GM10248 (cell line): Measurements from ENCODE around the gene PDK2.

Source experiments
- CTCF ChIA-PET: fragments of 300-600 bp; sonication (Branson Sonifier 250); formaldehyde crosslinking; extraction: SDS; loops from one replicate; lab custom pipeline; 2021; ENCODE audit warnings: antibody characterized with exemption; lab: Yijun Ruan, JAX
- POLR2A ChIA-PET: fragments of 350-650 bp; sonication (Branson Sonifier 250); formaldehyde crosslinking; extraction: SDS; loops from one replicate; lab custom pipeline; 2020; ENCODE audit warnings: antibody characterized with exemption; lab: Yijun Ruan, JAX
- DNase-seq: peaks from one replicate; pipeline ENCODE4 v3.0.0; 2012; ENCODE audit errors: extremely low spot score
- TF ChIP-seq, protein P1 (sequence below): IDR thresholded peaks from 2 replicates; pipeline ENCODE4 v1.5.1; 2012; ENCODE audit warnings: mild to moderate bottlenecking, low read depth; ENCODE audit errors: extremely low read depth, missing control alignments, control extremely low read depth

PDK2 gene

DNA sequence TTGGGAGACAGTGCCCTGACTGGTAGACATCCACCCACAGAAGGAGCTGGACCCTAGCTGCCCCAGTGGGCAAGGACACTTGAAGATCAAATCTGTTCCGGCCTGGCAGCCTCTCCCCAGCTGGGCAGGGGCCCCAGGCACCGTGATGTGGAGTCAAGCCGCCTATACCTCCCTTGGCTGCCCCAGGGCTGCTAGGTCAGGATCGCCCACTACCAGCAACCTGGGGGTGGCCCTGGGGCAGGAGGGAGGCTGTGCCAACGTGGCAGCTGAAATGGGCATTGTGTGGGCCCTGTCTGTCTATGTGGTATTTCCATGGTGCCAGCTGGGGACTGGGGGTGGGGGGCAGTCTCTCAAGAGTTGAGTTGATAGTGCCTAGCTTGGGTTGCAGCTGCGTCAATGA lies 941 bp downstream of the PDK2 start:
- CTCF ChIA-PET: interaction anchor here (1.3 to 15.6 kb wide), 4 partner anchors 8 to 67 kb away, joined by 3 to 246 read pairs (median 40); no protein-coding TSS in a partner anchor

GRCh38 chr17:50096758-50097157 lies 1.6 kb downstream of the PDK2 start:
- POLR2A ChIA-PET: interaction anchor here (0.6 kb wide), 1 partner anchor 865 kb away, joined by 7 read pairs; no protein-coding TSS in a partner anchor
- CTCF ChIA-PET: interaction anchor here (1.3 to 15.6 kb wide), 4 partner anchors 9 to 101 kb away, joined by 3 to 246 read pairs (median 4); no protein-coding TSS in a partner anchor
- no peak for DNase-seq
- TF ChIP-seq, protein P1, sequence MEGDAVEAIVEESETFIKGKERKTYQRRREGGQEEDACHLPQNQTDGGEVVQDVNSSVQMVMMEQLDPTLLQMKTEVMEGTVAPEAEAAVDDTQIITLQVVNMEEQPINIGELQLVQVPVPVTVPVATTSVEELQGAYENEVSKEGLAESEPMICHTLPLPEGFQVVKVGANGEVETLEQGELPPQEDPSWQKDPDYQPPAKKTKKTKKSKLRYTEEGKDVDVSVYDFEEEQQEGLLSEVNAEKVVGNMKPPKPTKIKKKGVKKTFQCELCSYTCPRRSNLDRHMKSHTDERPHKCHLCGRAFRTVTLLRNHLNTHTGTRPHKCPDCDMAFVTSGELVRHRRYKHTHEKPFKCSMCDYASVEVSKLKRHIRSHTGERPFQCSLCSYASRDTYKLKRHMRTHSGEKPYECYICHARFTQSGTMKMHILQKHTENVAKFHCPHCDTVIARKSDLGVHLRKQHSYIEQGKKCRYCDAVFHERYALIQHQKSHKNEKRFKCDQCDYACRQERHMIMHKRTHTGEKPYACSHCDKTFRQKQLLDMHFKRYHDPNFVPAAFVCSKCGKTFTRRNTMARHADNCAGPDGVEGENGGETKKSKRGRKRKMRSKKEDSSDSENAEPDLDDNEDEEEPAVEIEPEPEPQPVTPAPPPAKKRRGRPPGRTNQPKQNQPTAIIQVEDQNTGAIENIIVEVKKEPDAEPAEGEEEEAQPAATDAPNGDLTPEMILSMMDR: no peak

More for the DNA sequence above, 941 bp downstream of the PDK2 start:
- POLR2A ChIA-PET: no interaction called here
- TF ChIP-seq, protein P1: no peak
- no peak for DNase-seq

DNA sequence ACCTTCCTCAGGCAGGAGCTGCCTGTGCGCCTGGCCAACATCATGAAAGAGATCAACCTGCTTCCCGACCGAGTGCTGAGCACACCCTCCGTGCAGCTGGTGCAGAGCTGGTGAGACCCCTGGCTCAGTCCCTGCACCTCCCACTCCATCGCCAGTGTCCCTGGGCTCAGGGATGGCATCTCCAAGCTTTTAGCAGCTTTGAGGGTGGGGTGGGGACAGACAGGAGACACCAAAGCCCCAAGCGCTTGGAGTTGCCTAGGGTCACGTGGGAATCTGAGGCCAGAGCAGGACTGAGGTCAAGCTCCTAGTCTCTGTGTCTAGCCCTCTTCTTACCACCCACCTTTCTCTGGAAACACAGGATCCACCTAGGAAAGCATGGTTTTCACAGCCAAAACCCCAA lies 2.3 kb downstream of the PDK2 start:
- POLR2A ChIA-PET: interaction anchor here (0.6 kb wide), 1 partner anchor 866 kb away, joined by 7 read pairs; no protein-coding TSS in a partner anchor
- no peak for DNase-seq
- TF ChIP-seq, protein P1: no peak
- CTCF ChIA-PET: interaction anchor here (1.3 to 15.6 kb wide), 4 partner anchors 10 to 101 kb away, joined by 3 to 246 read pairs (median 10); no protein-coding TSS in a partner anchor

DNA sequence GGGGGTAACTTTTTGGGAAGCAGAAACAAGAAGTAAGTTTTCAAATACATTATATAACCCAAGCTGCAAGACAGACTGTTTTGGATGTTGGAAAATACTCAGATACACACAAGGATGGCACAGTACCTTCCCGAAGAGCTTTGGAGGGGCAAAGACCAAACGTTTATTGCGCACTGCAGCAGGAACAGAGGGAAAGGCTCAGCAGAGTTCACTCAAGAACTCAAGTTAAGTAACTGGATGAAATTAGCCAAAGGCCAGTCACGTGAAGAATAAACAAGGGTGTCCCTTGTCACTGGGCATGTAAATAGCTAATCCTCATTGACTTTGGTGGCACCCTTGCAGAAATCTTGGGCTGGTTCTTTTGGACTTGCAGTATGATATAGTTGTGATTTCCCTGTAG lies 2.8 kb downstream of the PDK2 start:
- ChIA-PET POLR2A (no interaction called here), CTCF (interaction anchor here (1.3 to 15.6 kb wide), 4 partner anchors 10 to 100 kb away, joined by 3 to 246 read pairs (median 10); no protein-coding TSS in a partner anchor)
- TF ChIP-seq, protein P1: no peak
- no peak for DNase-seq

DNA sequence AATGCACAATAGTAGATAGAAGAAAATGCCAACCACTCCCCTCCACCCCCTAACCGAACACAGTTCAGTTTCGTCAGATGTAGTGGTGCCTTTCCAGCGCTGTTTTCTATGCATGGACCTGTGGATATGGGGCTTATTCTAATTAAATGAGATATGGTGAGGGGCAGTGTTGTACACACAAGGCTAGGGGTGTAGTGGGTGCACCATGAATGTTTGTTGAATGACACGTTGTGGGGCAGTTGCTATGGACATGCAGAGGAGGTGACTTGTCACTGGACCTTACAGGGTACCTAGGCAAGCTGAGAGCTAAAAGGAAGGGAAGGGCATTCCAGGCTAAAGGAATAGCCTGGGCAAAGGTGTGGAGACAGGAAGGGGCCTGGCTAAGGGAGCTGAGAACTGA lies 3.4 kb downstream of the PDK2 start:
- DNase-seq: no peak
- ChIA-PET POLR2A (no interaction called here), CTCF (interaction anchor here (0.6 to 15.6 kb wide), 5 partner anchors 11 to 79 kb away, joined by 3 to 246 read pairs (median 6); no protein-coding TSS in a partner anchor)
- TF ChIP-seq, protein P1: no peak

GRCh38 chr17:50099003-50099402 lies 3.9 kb downstream of the PDK2 start:
- TF ChIP-seq, protein P1: no peak
- DNase-seq: no peak
- ChIA-PET CTCF (interaction anchor here (0.6 to 15.6 kb wide), 4 partner anchors 11 to 78 kb away, joined by 3 to 246 read pairs (median 9); no protein-coding TSS in a partner anchor), POLR2A (no interaction called here)
